ENCODE data around the gene WDR11. TPM values are rescaled to one million over a fixed set of nuclear protein-coding genes. Genes with fewer than 3 reads are reported as not detected.

The WDR11 gene
- total RNA-seq, 1 experiment from 2014 or later: 49.2 TPM

DNA sequence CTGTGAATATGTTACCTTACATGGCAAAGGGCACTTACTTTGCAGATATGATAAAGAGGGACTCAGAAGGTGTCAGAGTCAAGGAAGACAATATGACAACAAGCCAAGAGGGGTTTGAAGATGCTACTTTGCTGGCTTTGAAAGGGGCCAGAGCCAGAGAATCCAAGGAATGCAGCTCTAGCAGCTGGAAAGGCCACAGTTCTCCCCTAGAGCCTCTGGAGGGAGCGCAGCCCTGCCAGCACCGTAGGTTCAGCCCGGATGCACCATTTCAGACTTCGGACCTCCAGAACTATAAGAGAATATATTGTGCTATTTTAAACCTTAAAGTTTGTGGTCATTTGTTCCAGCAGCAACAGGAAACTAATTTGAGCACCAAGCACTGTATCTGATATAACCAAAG is 32.9 kb upstream of the WDR11 start:
- CTCF ChIA-PET: interaction anchor here (1.0 kb wide), 1 partner anchor 84 kb away, joined by 3 read pairs; no protein-coding TSS in a partner anchor
- POLR2A ChIA-PET: no interaction called here
- no peak overlapping the region for H3K27ac Mint-ChIP-seq (ENCODE audit: low read depth, unreplicated experiment)
- no peak for TF ChIP-seq CTCF (IDR thresholded peaks at IDR 0.05; ENCODE audit: unreplicated experiment)
- peaks cover 93% of the 10 kb centered on the region for H3K27me3 Mint-ChIP-seq (ENCODE audit: insufficient read depth, unreplicated experiment)
- H3K9me3 Mint-ChIP-seq (ENCODE audit: unreplicated experiment): no peaks in the 10 kb centered on the region
- no peaks in the 10 kb centered on the region for H3K36me3 Mint-ChIP-seq (ENCODE audit: insufficient read depth, unreplicated experiment)
- H3K4me1 Mint-ChIP-seq (ENCODE audit: insufficient read depth, unreplicated experiment): no peaks in the 10 kb centered on the region
- H3K4me3 Mint-ChIP-seq (ENCODE audit: unreplicated experiment): no peak overlapping the region
- BruUV-seq (replicated peaks): no TSS peak
- no peak for DNase-seq (ENCODE audit: unreplicated experiment)
- intact Hi-C loops (cut with micrococcal nuclease): no loop called here

GRCh38 chr10:120819366-120819765 is 31.8 kb upstream of the WDR11 start:
- Mint-ChIP-seq H3K27me3 (ENCODE audit: insufficient read depth, unreplicated experiment) (peaks cover 85% of the 10 kb centered on the region), H3K27ac (ENCODE audit: low read depth, unreplicated experiment) (no peak overlapping the region), H3K36me3 (ENCODE audit: insufficient read depth, unreplicated experiment) (no peaks in the 10 kb centered on the region), H3K4me1 (ENCODE audit: insufficient read depth, unreplicated experiment) (no peaks in the 10 kb centered on the region), H3K9me3 (ENCODE audit: unreplicated experiment) (no peaks in the 10 kb centered on the region), H3K4me3 (ENCODE audit: unreplicated experiment) (no peak overlapping the region)
- no peak for DNase-seq (ENCODE audit: unreplicated experiment)
- intact Hi-C loops (cut with micrococcal nuclease): no loop called here
- POLR2A ChIA-PET: no interaction called here
- no TSS peak for BruUV-seq (replicated peaks)
- CTCF ChIA-PET: interaction anchor here (1.0 kb wide), 1 partner anchor 85 kb away, joined by 3 read pairs; no protein-coding TSS in a partner anchor
- TF ChIP-seq CTCF (IDR thresholded peaks at IDR 0.05; ENCODE audit: unreplicated experiment): no peak

DNA sequence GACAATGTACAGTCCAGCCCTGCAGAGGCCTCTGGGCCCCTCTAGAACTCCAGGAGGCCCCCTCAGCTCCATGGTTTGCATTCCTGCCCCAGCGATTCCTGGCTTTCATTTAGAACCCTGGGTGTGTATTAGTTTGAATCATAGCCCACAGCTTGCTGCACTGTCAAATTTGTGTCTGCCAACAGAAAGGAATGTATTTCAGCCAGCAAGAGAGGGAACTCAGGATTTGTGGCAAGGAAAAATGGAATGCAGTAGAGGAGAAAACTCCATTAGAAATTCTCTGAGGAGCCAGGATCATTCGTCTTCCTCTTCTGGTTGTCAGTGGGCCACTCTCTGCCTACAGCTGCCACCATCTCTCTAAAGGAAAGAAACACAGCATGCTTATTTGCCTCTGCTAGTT is 27.9 kb upstream of the WDR11 start:
- no peak for TF ChIP-seq CTCF (IDR thresholded peaks at IDR 0.05; ENCODE audit: unreplicated experiment)
- no peaks in the 10 kb centered on the region for H3K36me3 Mint-ChIP-seq (ENCODE audit: insufficient read depth, unreplicated experiment)
- H3K27me3 Mint-ChIP-seq (ENCODE audit: insufficient read depth, unreplicated experiment): peaks cover 55% of the 10 kb centered on the region
- no peaks in the 10 kb centered on the region for H3K4me1 Mint-ChIP-seq (ENCODE audit: insufficient read depth, unreplicated experiment)
- H3K9me3 Mint-ChIP-seq (ENCODE audit: unreplicated experiment): no peaks in the 10 kb centered on the region
- ChIA-PET CTCF (no interaction called here), POLR2A (interaction anchor here (0.7 kb wide), 1 partner anchor 15 kb away, joined by 3 read pairs; no protein-coding TSS in a partner anchor)
- DNase-seq (ENCODE audit: unreplicated experiment): no peak
- no peak overlapping the region for H3K4me3 Mint-ChIP-seq (ENCODE audit: unreplicated experiment)
- no TSS peak for BruUV-seq (replicated peaks)
- intact Hi-C loops (cut with micrococcal nuclease): no loop called here
- H3K27ac Mint-ChIP-seq (ENCODE audit: low read depth, unreplicated experiment): no peak overlapping the region

DNA sequence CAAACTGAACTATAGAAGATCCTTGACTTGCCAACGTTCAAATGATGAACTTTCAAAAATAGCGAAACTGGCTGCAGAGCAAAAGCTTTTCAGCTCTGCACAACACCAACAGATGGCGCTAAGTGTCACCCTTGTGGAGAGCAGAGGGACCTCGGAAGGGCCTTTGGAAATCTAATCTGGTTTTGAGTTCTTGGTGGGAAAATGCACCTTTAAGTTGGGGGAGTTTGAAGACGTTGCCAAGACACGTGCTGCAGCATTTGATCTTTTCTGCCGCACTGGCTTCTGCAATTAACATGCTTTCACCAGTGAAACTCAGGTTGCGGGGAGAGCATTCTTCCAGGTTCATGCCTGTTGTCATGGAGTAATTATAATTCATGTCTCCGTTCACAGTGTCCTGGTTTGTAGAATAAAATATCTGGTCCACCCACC is 26.3 kb upstream of the WDR11 start:
- peak; percentile 43 for DNase-seq (ENCODE audit: unreplicated experiment)
- Mint-ChIP-seq H3K9me3 (ENCODE audit: unreplicated experiment) (no peaks in the 10 kb centered on the region), H3K4me3 (ENCODE audit: unreplicated experiment) (no peak overlapping the region), H3K36me3 (ENCODE audit: insufficient read depth, unreplicated experiment) (no peaks in the 10 kb centered on the region), H3K27ac (ENCODE audit: low read depth, unreplicated experiment) (no peak overlapping the region), H3K4me1 (ENCODE audit: insufficient read depth, unreplicated experiment) (no peaks in the 10 kb centered on the region), H3K27me3 (ENCODE audit: insufficient read depth, unreplicated experiment) (peaks cover 45% of the 10 kb centered on the region)
- CTCF ChIA-PET: interaction anchor here (0.6 kb wide), 1 partner anchor 17 kb away, joined by 3 read pairs; no protein-coding TSS in a partner anchor
- POLR2A ChIA-PET: no interaction called here
- BruUV-seq (replicated peaks): no TSS peak
- TF ChIP-seq CTCF (IDR thresholded peaks at IDR 0.05; ENCODE audit: unreplicated experiment): peak; percentile 31
- intact Hi-C loops (cut with micrococcal nuclease): no loop called here
